Measurements from ENCODE around the gene RAD23A.
"Not testable (repeated sequence)": the region's sequence is repeated elsewhere in the genome, so short reads cannot be mapped to it uniquely, and the experiment has no call there.

The RAD23A gene

GRCh38 chr19:12955996-12956395 lies 10.3 kb downstream of the RAD23A start:
- no peak for DNase-seq

- DNase-seq = peak; percentile 92
Measured at GRCh38 chr19:12956446-12957388, 11.1 kb downstream of the RAD23A start, which contains the start of gene GADD45GIP1. GADD45GIP1 (minus strand) TSS chr19:12957223; CDS start chr19:12957212, 11 bp downstream.

GRCh38 chr19:12957389-12957952 lies 11.8 kb downstream of the RAD23A start:
- not testable (repeated sequence) for DNase-seq

- no peak for DNase-seq
Measured at GRCh38 chr19:12959481-12959880, 13.8 kb downstream of the RAD23A start.

- DNase-seq = peak; percentile 86
Measured at GRCh38 chr19:12965017-12965811, 19.6 kb downstream of the RAD23A start.

GRCh38 chr19:12965812-12966135 lies 20.1 kb downstream of the RAD23A start:
- DNase-seq = no peak

- DNase-seq = no peak
Measured at GRCh38 chr19:12967907-12968306, 22.2 kb downstream of the RAD23A start.

GRCh38 chr19:12969292-12969988 lies 23.8 kb downstream of the RAD23A start, which contains the start of gene DAND5:
DAND5 (plus strand) TSS chr19:12969576; CDS start chr19:12969661, 85 bp downstream.
- peak; percentile 44 for DNase-seq

- no peak for DNase-seq
Measured at GRCh38 chr19:12970070-12970820, 24.6 kb downstream of the RAD23A start.

- DNase-seq = no peak
Measured at GRCh38 chr19:12973236-12973635, 27.6 kb downstream of the RAD23A start.

GRCh38 chr19:12974301-12975220 lies 28.9 kb downstream of the RAD23A start:
- DNase-seq = no peak

GRCh38 chr19:12975221-12975741 lies 29.6 kb downstream of the RAD23A start:
- no peak for DNase-seq

GRCh38 chr19:12976109-12976508 lies 30.4 kb downstream of the RAD23A start:
- not testable (repeated sequence) for DNase-seq

- no peak for DNase-seq
Measured at GRCh38 chr19:12979974-12980373, 34.3 kb downstream of the RAD23A start.

- DNase-seq = no peak
Measured at GRCh38 chr19:12982648-12983047, 37.0 kb downstream of the RAD23A start.

- DNase-seq = no peak
Measured at GRCh38 chr19:12983091-12983490, 37.4 kb downstream of the RAD23A start.

GRCh38 chr19:12983542-12984142 lies 38.0 kb downstream of the RAD23A start:
- peak; percentile 65 for DNase-seq

- no peak for DNase-seq
Measured at GRCh38 chr19:12984143-12984627, 38.5 kb downstream of the RAD23A start.

GRCh38 chr19:12984683-12985048 lies 39.0 kb downstream of the RAD23A start:
- DNase-seq = peak; percentile 42
